KOPT-K1 (cell line): ENCODE data around the gene C2orf76.
"Not testable (repeated sequence)": the region's sequence is repeated elsewhere in the genome, so short reads cannot be mapped to it uniquely, and the experiment has no call there.

ENCODE experiments used
- H3K27ac ChIP-seq: fragments of 200-600 bp; sonication (generic); 2 replicates; pipeline ENCODE4 v1.5.1; 2016; ENCODE audit warnings: antibody characterized with exemption, mild to moderate bottlenecking, low read depth, low read length; ENCODE audit not compliant: poor library complexity, severe bottlenecking
- H3K36me3 ChIP-seq: fragments of 200-600 bp; sonication (generic); 2 replicates; pipeline ENCODE4 v1.5.1; 2017; ENCODE audit warnings: antibody characterized with exemption, mild to moderate bottlenecking, low read length, moderate library complexity; ENCODE audit not compliant: insufficient read depth
- H3K9me3 ChIP-seq: fragments of 200-600 bp; sonication (generic); 2 replicates; pipeline ENCODE4 v1.5.1; 2017; ENCODE audit warnings: antibody characterized with exemption, low read length, mild to moderate bottlenecking; ENCODE audit not compliant: insufficient read depth, poor library complexity, severe bottlenecking

Gene C2orf76

DNA sequence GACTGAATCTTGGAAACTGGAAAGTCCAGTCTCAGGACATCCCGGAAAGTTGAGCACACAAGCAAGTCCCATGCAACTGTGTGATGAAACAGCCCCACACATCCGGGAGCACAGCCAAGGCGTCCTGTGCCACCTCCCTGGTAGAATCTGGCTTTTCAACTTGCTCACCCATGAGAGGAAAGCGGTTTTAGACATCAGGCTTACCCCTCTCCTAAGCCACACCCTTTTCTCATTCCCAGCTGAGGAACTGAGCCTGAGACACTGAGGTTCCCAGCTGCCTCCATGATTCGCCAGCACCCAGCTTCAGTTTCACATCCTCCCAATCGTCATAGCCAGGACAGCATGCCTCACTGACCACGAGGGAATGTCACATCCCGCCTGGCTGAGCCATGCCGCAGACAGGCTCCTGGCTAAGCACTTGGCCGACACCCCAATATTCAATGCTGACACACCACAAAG is 82.7 kb downstream of the C2orf76 start:
- Histone ChIP-seq H3K27ac (no peak overlapping the region), H3K36me3 (no peaks in the 10 kb centered on the region), H3K9me3 (no peaks in the 10 kb centered on the region)

DNA sequence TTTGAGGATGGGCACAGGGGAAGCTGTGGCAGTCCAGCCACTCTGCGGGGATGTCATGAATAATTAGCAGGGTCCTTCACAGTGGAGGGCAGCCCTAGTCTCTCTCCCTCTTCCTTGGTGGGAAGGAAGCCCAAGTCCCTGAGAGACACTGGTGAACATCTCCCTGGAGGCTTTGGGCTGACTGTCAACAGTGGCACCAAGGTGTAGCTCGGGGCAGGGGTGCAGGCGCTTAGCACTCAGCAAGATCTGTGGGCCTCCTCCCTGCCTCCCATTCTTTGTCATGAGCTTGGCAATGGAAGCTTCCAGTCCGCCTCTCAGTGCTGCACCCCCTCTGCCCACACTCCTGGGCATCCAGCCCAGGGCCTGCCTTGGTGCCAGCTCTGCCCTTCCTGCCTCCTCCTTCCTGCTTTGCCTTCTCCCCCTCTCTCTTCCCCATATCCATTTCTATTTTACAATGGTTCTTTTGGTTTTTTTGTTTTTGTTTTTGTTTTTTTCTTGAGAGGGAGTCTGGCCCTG is 83.6 kb downstream of the C2orf76 start:
- H3K27ac ChIP-seq, result no peak overlapping the region
- no peaks in the 10 kb centered on the region for H3K36me3 ChIP-seq
- H3K9me3 ChIP-seq, result no peaks in the 10 kb centered on the region

DNA sequence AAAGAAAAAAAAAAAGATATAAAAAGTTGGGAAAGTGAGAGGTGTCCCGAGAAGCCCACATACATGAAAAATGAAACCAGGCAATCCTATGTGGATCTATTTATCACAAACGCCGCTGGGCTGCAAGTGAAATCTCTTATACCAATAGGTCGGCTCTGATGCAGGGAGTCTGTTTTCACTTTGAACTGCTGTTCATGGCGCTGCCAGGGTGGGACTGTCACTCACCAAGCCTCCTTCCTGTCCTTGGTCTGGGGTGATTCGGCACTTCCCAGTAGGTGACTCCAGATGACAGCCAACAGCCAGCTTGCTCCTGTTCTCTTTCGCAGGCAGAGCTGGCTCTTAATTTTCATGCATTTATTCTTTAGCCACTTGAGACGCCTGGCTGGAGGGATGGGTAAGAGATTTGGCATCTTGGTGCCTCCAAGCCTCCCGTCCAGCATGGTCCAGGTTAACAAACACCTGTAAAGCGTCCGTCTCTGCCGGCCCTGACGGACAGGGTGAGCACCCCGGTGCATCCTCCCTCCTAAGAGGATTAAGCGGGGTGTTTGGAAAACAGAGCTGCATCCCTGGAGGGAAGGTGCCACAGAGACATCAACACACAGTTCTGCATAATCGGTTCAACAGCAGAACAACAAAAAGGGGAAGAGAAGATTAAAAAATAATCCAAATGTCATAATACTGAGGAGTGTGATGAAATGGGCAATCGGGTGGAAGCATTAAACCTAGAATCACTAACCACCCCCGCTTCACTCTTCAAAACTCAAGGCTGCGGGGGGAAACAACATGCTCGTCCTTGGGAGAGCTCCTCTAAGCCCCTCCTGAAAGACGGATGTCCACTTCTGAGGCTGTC is 84.3 kb downstream of the C2orf76 start:
- no peaks in the 10 kb centered on the region for H3K9me3 ChIP-seq
- no peaks in the 10 kb centered on the region for H3K36me3 ChIP-seq
- no peak overlapping the region for H3K27ac ChIP-seq

DNA sequence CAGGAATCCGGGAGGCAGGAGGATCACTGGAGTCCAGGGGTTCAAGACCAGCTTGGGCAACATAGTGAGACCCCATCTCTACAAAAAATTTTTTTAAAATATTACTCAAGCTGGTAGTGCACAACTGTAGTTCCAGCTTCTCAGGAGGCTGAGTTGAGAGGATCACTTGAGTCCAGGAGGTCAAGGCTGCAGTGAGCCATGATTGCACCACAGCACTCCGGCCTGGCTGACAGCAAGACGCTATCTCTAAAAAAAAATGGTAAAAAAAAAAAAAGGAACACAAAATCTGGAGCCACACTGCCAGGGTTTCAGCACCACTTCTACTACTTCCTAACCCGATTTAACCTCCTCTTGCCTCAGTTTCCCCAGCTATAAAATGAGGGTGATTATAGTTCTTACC is 86.0 kb downstream of the C2orf76 start:
- Histone ChIP-seq H3K36me3 (no peaks in the 10 kb centered on the region), H3K9me3 (no peaks in the 10 kb centered on the region), H3K27ac (no peak overlapping the region)

DNA sequence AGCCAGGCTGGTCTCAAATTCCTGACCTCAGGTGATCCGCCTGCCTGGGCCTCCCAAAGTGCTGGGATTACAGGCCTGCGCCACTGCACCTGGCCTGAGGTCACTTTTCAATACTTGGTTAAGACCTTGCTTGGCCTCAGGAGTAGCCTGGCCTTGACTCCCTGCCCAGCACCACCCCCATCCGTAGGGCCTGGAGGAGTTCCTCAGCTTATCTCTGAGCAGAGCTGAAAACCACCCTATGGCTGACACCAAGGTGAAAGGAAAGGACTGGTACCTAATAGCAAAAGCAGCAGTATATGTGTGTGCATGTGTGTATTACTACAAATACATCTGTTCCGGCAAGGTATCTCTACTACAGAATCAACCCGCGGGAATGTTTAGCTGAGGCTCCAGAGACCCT is 87.0 kb downstream of the C2orf76 start:
- no peak overlapping the region for H3K27ac ChIP-seq
- no peaks in the 10 kb centered on the region for H3K9me3 ChIP-seq
- H3K36me3 ChIP-seq, result no peaks in the 10 kb centered on the region

DNA sequence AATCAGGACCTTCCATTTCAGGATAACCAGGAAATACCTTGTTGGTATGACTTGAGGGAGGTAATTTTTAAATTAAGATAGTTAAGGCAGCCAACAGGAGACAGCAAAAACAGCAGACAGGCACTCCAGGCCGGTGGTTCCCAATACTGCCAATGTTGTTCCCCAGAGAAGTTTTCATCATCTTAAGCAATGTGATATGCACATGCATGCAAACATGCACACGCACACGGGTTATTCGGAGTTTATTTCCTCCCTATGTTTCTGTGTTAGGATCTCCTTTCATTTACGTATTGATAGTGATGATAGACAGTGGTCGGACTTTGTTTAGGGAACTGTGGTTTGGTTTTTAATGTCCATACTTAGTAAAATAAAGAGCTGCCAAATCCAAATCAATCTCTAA is 87.7 kb downstream of the C2orf76 start:
- Histone ChIP-seq H3K9me3 (no peaks in the 10 kb centered on the region), H3K27ac (no peak overlapping the region), H3K36me3 (no peaks in the 10 kb centered on the region)

DNA sequence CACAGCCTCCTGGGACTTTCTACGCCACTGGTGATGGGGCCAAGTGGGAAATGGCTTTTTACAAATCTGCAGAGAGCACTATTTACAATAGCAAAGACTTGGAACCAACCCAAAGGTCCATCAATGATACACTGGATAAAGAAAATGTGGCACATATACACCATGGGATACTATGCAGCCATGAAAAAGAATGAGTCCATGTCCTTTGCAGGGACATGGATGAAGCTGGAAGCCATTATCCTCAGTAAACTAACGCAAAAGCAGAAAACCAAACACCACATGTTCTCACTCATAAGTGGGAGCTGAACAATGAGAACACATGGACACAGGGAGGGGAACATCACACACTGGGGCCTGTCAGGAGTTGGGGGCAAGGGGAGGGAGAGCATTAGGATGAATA is 88.2 kb downstream of the C2orf76 start:
- not testable (repeated sequence) for H3K9me3 ChIP-seq, H3K27ac ChIP-seq, H3K36me3 ChIP-seq

DNA sequence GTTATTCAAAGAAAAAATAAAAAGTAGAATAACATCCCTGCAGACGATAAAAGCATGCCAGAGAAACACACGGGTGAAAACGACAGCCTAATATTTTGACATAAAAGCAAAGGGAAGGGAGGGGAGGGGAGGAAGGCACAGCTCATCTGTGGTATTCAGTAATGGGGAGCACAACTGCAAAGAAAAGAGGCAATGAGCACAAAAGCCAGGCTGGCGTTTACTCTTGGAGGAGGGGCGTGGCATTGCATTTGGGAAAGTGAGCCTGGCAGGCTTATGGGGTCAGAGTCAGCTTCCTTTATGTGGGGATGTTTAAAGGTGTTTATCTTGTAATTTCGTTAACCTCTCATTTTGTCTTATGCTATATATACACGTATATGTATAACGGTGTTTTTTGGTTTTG is 89.8 kb downstream of the C2orf76 start:
- Histone ChIP-seq H3K27ac (no peak overlapping the region), H3K9me3 (no peaks in the 10 kb centered on the region), H3K36me3 (no peaks in the 10 kb centered on the region)

DNA sequence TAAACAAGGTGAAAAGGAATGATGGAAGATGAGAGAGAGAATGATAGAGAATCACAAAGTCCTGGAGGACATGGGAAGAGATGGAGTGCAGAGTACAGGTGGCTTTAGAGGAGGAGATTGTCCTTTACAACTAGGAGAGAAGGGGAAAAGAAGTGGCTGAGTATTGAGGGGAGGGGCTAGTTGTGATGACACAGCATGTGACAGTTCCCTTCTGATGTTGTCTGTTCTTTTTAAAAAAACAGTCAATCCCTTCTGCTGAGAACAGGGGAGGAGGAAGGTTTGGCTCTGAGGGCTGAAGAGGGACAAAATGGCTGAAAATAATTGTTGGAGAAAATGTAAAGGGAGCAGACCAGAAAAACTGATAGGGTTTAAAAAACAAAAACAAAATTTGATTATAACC is 99.0 kb downstream of the C2orf76 start:
- no peaks in the 10 kb centered on the region for H3K9me3 ChIP-seq
- H3K27ac ChIP-seq, result no peak overlapping the region

DNA sequence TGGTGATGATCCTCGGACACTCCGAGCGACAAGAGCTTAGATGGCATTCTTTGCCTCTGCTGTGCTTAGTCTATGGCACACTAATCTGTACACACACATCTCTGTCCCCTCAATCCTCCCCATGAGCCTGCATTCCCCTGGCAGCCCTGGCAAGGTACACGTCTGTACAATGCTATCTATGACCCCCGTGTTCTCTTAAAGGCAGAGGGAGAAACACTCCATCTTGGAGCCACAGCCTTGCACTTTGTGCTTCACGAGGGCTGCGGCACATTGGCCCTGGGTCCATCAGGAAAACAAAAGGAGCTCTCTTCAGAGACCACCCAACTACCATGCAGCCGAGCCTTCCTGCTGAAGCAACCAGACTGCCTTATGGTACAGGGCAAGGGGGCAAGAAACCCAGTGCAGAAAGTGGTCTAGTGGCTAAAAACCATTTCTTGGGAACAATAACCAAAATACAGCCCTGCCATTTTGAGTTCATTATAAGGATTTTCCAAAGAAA is 100.5 kb downstream of the C2orf76 start:
- no peaks in the 10 kb centered on the region for H3K9me3 ChIP-seq
- no peaks in the 10 kb centered on the region for H3K36me3 ChIP-seq
- H3K27ac ChIP-seq, result no peak overlapping the region

More for the DNA sequence above, 99.0 kb downstream of the C2orf76 start:
- H3K36me3 ChIP-seq, result no peaks in the 10 kb centered on the region

DNA sequence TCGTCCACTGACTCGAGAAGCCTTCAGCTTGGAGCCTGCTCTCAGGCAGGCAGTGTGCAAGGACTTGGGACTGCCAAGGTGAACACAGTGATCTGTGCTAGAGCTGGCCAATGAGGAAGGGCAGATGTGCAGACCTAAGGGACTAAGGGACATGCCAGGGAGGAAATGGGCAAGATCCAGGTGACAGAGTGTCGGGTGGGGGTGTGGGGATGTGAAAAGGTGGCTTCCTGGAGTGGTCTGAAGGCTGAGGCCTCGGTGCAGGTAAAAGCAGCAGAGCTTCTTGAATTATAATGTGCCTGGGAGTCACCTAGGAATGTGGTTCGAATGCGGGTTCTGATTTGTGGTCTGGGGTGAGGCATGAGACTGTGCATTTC is 101.0 kb downstream of the C2orf76 start:
- Histone ChIP-seq H3K27ac (no peak overlapping the region), H3K9me3 (no peaks in the 10 kb centered on the region), H3K36me3 (no peaks in the 10 kb centered on the region)

DNA sequence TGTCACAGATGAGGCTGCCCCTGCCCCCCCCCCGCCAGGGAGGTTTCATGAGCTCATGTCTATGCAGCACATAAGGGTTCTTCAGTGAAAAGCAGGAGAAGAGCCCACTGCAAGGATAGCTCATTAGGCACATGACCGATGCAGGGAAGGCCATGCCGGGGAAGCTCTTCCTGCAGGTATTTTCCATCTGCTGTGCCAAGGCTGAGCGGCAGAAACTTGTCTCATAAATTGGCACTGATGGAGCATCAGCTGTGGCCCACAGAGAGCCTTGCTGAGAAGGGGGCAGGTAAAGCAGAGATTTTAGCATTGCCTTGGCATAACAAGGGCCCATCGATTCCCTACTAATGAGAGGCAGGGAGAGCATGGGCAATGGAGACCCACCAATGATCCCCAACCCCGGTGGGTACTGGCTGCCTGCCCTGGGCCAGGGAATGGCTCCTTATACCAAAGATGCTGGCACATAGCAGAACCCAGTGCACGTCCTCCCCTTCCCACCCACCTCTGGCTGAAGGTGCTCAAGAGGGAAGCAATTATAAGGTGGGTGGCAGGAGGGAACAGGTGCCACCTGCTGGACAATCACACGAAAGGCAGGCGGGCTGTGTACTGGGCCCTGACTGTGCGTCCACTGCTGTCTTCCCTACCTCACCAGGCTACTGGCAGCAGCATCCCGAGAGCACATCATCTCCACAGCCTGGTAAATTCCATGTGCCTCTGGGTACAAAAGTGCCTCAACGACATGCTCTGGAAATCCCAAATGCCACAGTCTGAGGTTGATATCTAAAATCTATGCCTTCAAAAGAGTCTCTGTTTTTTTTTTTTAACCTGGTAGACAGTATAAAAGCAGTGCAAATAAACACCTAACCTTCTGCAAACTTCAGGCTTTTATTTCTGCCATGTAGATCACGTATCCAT is 101.6 kb downstream of the C2orf76 start:
- no peaks in the 10 kb centered on the region for H3K9me3 ChIP-seq
- no peak overlapping the region for H3K27ac ChIP-seq
- no peaks in the 10 kb centered on the region for H3K36me3 ChIP-seq

DNA sequence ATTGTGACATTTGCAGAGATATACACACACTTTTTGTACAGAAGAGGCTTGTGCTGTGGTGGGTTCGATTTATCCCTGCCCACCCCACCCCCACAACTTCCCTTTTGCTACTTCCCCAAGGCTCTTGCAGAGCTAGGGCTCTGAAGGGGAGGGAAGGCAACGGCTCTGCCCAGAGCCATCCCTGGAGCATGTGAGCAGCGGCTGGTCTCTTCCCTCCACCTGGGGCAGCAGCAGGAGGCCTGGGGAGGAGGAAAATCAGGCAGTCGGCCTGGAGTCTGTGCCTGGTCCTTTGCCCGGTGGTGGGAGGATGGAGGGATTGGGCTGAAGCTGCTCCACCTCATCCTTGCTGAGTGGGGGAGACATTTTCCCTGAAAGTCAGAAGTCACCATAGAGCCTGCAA is 103.0 kb downstream of the C2orf76 start:
- Histone ChIP-seq H3K27ac (no peak overlapping the region), H3K36me3 (no peaks in the 10 kb centered on the region), H3K9me3 (no peaks in the 10 kb centered on the region)

DNA sequence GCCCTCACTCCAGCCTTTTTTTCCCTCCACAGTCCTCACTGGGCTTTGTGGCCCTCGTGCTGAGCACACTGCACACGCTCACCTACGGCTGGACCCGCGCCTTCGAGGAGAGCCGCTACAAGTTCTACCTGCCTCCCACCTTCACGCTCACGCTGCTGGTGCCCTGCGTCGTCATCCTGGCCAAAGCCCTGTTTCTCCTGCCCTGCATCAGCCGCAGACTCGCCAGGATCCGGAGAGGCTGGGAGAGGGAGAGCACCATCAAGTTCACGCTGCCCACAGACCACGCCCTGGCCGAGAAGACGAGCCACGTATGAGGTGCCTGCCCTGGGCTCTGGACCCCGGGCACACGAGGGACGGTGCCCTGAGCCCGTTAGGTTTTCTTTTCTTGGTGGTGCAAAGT is 103.6 kb downstream of the C2orf76 start:
- H3K36me3 ChIP-seq, result no peaks in the 10 kb centered on the region
- H3K27ac ChIP-seq, result no peak overlapping the region
- H3K9me3 ChIP-seq, result no peaks in the 10 kb centered on the region

DNA sequence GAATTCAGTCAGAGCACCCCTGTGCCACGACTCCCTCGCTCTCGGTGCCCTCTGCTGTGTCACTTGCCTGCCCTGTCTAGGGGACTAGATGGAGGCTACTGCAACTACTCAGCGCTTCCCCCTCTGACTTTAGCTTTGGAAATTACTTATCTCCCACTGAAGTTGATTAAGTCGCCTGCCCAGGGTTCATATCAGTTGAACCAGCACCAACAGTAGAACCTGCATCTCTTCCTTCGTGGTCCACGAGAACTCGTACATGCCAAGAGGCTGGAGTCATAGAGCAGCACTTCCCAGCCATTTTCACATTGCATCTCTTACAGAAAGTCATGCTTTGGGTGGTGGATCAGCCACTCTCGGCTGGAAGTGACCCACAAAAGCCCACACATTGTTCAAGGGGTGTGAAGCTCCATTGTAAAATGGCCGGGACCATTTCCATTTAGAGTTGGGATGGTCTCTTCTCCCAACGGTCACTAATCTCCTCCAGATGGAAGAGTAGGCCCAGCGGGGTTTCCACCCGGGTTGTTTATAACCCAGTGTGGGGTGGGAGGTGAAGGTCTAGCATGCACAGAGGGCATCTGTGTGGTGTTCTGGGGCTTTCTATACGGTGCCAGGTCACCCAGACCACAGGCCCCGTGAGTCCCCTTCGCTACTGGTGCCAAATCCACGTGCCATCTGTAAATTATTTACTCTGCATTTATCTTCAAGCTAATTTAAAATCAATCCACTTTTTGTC is 105.0 kb downstream of the C2orf76 start:
- H3K36me3 ChIP-seq, result no peaks in the 10 kb centered on the region

More for the DNA sequence above, 105.0 kb downstream of the C2orf76 start:
- H3K27ac ChIP-seq, result no peak overlapping the region
- no peaks in the 10 kb centered on the region for H3K9me3 ChIP-seq
